GM23248 (cell line): ENCODE measurements around the gene CNKSR3.

Experiments used
- EZH2 ChIP-seq: fragments of 200-600 bp; sonication (generic); IDR thresholded peaks from 2 replicates; pipeline ENCODE4 v1.6.1; 2018; ENCODE audit warnings: antibody characterized with exemption, mild to moderate bottlenecking; ENCODE audit not compliant: insufficient read depth, poor library complexity, severe bottlenecking
- EZH2phosphoT487 ChIP-seq: fragments of 200-600 bp; sonication (generic); IDR thresholded peaks from 2 replicates; pipeline ENCODE4 v1.6.1; 2018; ENCODE audit warnings: antibody characterized with exemption, moderate library complexity, mild to moderate bottlenecking, low read depth; ENCODE audit not compliant: insufficient read depth

DNA sequence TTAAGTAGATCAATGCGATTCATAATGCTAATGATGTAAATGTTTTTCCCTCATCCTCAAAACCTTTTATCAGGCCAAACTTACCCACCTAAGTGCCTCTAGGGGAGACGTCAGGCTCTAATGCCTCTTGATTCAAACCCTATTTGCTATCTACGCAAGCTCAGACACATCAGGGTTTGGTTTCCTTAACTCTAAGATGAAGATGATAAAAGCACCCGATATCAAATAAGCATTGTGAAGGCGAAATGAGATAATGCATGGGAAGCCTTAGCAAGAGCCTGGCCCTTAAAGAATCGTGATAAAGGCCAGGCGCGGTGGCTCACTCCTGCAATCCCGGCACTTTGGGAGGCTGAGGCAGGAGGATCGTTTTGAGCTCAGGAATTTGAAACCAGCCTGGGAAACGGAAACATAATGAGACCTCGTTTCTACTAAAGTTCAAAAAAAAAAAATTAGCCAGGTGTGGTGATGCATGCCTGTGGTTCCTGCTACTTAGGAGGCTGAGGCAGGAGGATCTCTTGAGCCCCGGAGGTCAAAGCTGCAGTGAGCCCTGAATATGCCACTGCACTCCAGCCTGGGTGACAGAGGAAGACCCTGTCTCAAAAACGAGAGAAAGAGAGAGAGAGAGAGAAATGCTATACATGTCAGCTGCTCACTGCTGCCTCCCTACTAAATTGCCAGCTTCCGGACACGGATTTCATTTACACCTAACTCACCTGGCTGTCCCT, 13.5 kb downstream of the CNKSR3 start:
- no peak for TF ChIP-seq EZH2
- TF ChIP-seq EZH2phosphoT487: no peak
